GM19035 (cell line): ENCODE results near the gene CDX2.

ENCODE experiments used
- ATAC-seq: cut with Tn5 transposase; IDR thresholded peaks from one replicate; pipeline ENCODE4 v1.9.1; 2021; ENCODE audit not compliant: unreplicated experiment

Gene CDX2

DNA sequence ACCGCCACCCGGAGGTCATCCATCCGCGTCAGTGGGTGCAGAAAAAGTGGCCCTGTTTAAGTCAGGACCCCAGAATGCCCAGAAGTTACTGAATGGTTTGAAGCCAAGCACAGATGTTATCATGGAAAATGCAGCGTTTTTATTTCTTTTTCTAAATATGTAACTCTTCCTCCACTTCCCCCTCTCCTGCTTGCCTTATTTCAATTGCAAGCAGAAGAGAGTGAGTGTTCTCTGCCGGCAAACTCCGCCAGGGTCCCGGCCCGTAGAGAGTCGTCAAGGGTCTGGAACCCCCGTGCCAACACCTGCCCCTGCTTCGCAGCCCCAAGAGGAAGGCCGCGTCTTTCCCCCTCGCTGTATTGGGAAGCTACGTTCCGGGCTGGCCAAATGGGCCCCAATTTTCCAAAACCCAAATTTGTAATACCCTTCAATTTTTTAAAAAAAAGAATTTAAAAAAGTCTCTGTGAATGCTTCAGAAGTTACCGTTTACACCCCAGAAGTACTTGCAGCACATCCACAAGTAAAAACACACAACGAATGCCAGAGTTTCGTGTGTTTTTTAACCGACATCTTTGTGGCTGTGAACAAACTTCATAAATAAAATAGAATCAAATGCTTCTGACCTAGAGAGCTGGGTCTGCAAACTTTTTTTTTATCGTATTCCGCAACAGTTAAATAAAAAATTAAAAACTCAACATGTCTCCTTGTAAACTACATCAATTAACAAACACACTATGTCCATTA is 50.0 kb downstream of the CDX2 start:
- no peak for ATAC-seq

DNA sequence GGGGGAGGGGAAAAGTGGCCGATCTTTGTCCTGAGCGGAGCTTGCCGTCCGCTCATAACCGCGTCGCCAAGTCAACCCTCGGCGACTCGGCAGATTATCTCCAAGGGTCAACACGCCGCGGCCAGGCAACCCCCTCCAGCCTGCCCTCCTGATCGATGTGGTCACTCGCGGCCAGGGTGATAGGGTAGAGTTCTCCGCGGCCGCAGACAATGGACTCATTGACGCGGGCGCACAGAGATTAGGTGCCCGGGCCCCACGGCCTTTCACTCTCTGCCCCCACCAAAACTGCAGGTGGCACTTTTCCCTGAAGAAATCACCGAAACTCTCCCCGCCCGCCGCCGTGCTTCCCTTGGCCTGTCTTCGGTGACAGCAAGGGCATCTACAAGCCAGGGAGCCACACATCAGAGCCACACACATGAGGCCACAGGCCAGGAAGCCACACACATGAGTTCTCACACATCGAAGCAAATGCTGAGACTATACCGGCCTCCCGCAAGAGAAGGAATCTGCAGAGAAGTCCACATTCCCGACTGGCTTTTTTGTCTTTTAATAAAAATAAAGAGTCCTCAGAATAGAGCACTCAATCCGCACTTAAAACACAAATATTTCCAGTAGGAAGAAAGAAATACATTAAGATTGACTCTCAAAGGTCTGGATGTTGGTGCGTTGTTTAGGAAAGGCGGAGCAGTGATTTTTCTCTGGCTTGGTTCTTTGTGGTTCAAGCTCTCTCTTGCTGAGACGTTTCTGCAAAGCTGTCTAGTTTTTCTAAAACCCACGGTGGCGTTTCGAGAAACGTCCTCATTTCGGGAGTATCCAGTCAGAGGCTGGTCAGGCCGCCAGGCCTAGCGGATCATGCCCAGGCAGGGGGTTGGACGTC is 50.8 kb downstream of the CDX2 start:
- ATAC-seq = no peak

- no peak for ATAC-seq
These were observed 51.8 kb downstream of the CDX2 start for GRCh38 chr13:27917121-27917947.

DNA sequence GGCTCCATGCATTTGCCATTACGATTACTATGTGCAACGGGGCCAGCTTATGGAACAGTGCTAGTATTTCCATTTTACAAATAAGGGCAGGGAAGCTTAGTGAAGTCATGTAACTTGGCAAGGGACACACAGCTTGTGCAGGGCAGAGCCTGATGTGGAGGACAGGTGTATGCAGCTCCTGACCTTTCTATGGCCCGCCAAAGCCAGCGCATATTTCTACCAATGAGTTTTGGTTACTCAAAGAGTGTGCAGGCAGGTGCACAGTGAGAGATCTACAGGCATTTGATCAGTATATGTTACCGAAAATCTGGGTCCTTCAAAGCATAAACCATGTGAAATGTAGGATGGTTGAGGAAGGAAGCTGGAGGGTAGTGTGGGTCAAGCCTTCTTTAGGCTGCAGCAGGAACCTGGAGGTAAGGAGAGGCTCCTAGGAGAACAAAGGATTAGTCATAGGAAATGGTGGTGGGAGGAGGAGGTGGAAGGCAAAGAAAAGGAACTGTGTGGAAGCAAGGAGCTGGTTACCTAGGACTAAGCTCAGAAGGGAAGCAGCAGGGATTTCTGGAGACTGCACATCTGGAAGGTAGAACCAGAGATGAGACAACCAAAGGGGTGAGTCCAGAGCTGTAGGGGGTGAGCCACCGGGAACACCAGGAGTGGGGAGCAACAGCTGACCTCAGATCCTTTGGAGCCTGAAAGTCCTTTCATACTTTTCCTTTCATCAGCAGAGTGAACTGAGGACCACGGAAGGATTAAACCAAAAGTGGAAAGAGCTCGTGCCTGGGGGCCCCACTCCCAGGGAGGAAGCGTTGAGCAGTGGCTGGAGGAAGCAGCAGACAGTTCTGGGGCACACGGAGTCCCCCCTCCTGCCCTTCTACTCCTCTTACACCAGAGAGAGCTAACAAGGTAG is 53.6 kb downstream of the CDX2 start:
- ATAC-seq = no peak

GRCh38 chr13:27913160-27913559 is 56.0 kb downstream of the CDX2 start:
- no peak for ATAC-seq

DNA sequence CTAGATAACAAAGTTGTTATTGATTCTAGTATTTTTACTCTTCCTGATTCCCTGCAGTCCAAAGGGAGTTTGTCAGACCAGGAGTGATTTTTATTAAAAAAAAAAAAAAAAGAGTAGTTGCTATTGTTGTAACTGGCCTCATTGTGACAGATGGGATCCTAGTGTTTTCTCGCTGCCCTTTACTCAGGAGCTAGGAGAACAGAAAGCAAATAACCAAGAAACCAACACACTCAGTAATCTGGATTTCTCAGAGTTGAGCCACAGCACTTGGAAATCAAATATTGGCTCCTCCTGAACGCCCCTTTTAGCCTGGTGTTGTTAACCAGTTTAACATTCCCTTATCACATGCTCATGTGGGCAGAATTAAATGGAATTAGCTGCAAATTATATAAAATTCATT is 57.6 kb downstream of the CDX2 start:
- ATAC-seq = no peak
